ACC112 (cell line): Measurements from ENCODE around the gene ARRDC2.

ENCODE experiments used
- H2AFZ ChIP-seq: fragments of 200-600 bp; sonication (generic); one replicate; pipeline ENCODE4 v1.6.0; 2017; ENCODE audit warnings: antibody characterized with exemption, low read length; ENCODE audit not compliant: unreplicated experiment
- H3K27ac ChIP-seq: fragments of 200-600 bp; sonication (generic); 2 replicates; pipeline ENCODE4 v1.5.1; 2014; ENCODE audit warnings: low read depth, mild to moderate bottlenecking, antibody characterized with exemption, low read length, moderate library complexity
- H3K27me3 ChIP-seq: fragments of 200-600 bp; sonication (generic); 2 replicates; pipeline ENCODE4 v1.6.1; 2014; ENCODE audit warnings: mild to moderate bottlenecking, antibody characterized with exemption, low read length, moderate library complexity, mixed read lengths; ENCODE audit not compliant: insufficient read depth
- H3K36me3 ChIP-seq: fragments of 200-600 bp; sonication (generic); 2 replicates; pipeline ENCODE4 v1.6.1; 2016; ENCODE audit warnings: mild to moderate bottlenecking, antibody characterized with exemption, low read length, moderate library complexity, mixed read lengths; ENCODE audit not compliant: insufficient read depth
- H3K4me1 ChIP-seq: fragments of 200-600 bp; sonication (generic); one replicate; pipeline ENCODE4 v1.6.1; 2016; ENCODE audit warnings: low read length, mixed read lengths; ENCODE audit not compliant: insufficient read depth, unreplicated experiment, control insufficient read depth
- H3K4me3 ChIP-seq: fragments of 200-600 bp; sonication (generic); 2 replicates; pipeline ENCODE4 v1.5.1; 2014; ENCODE audit warnings: mild to moderate bottlenecking, low read depth, low read length
- H3K79me2 ChIP-seq: fragments of 200-600 bp; sonication (generic); one replicate; pipeline ENCODE4 v1.6.0; 2016; ENCODE audit warnings: low read length; ENCODE audit not compliant: control insufficient read depth, unreplicated experiment, insufficient read depth

ARRDC2 gene

GRCh38 chr19:18060472-18060871, 52.5 kb downstream of the ARRDC2 start:
- H3K4me1 ChIP-seq, result peaks cover 2% of the 10 kb centered on the region
- no peak overlapping the region for H2AFZ ChIP-seq
- no peaks in the 10 kb centered on the region for H3K36me3 ChIP-seq
- no peak overlapping the region for H3K27ac ChIP-seq
- H3K27me3 ChIP-seq, result no peaks in the 10 kb centered on the region
- no peaks in the 10 kb centered on the region for H3K79me2 ChIP-seq
- H3K4me3 ChIP-seq, result no peak overlapping the region

DNA sequence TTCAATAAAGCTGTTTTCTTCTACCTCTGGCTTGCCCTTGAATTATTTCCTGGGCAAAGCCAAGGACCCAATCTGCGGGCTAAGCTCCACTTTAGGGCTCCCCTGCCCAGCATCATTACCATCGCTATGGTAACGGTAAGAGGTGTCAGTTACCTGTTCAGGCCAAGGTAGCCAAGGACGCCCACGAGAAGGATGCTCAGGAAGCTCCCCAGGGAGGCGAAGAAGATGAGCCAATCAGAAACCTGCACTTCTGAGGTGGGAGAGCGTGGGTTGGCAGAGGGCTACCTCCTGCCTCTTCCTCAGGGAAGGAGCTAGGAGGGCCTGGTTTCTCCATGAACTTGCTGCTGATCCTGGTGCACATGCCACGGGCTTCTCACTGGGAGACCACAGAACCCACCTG, 54.1 kb downstream of the ARRDC2 start:
- H3K27me3 ChIP-seq, result no peaks in the 10 kb centered on the region
- H3K4me3 ChIP-seq, result no peak overlapping the region
- H3K4me1 ChIP-seq, result peaks cover 2% of the 10 kb centered on the region
- H2AFZ ChIP-seq, result no peak overlapping the region
- no peaks in the 10 kb centered on the region for H3K79me2 ChIP-seq
- no peaks in the 10 kb centered on the region for H3K36me3 ChIP-seq
- H3K27ac ChIP-seq, result no peak overlapping the region

DNA sequence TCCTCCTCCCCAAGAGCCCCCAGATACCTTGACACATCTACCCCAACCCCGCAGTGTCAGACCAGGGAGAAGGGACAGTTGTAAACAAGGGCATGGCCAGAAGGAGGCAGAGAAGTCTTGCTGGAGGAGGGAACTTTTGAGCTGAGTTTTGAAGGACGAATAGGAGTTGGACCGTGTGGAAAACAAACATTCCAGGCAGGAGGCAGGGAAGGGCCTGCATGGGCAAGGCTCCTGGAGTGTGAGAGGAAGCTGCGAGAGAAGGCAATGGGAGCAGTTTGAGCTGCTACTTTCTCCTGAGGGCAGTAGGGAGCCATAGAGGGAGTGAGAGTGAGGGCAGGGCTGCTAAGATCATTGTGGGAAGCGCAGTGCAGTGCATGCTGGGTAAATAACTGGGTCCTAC, 55.5 kb downstream of the ARRDC2 start:
- no peak overlapping the region for H3K27ac ChIP-seq
- no peaks in the 10 kb centered on the region for H3K79me2 ChIP-seq
- H3K4me1 ChIP-seq, result no peaks in the 10 kb centered on the region
- H2AFZ ChIP-seq, result no peak overlapping the region
- H3K4me3 ChIP-seq, result no peak overlapping the region
- no peaks in the 10 kb centered on the region for H3K27me3 ChIP-seq
- no peaks in the 10 kb centered on the region for H3K36me3 ChIP-seq
